Activated naive CD8-positive, alpha-beta T cell treated with anti-CD3 and anti-CD28 coated beads, Interleukin-2, amount 50 U/mL, for 24 hours (primary cell): ENCODE results near the gene KLHL33.

Experiments
- ATAC-seq: fragments of 150-1000 bp; cut with Tn5 transposase; one replicate; pipeline ENCODE4 v1.10.0; 2021
- DNase-seq: peaks from one replicate; pipeline ENCODE4 v3.0.0; 2021
- H3K27ac Mint-ChIP-seq: one replicate; pipeline ENCODE4 v1.8.0; 2021; ENCODE audit warnings: mild to moderate bottlenecking, mixed read lengths
- H3K27me3 Mint-ChIP-seq: one replicate; pipeline ENCODE4 v1.8.0; 2021; ENCODE audit warnings: mixed read lengths
- H3K36me3 Mint-ChIP-seq: one replicate; pipeline ENCODE4 v1.8.0; 2021; ENCODE audit warnings: low read depth, mixed read lengths
- H3K4me1 Mint-ChIP-seq: one replicate; pipeline ENCODE4 v1.8.0; 2021; ENCODE audit warnings: mixed read lengths
- H3K4me3 Mint-ChIP-seq: one replicate; pipeline ENCODE4 v1.8.0; 2021; ENCODE audit warnings: mild to moderate bottlenecking, moderate library complexity, mixed read lengths
- H3K9me3 Mint-ChIP-seq: one replicate; pipeline ENCODE4 v1.8.0; 2021; ENCODE audit warnings: mixed read lengths

The KLHL33 gene

DNA sequence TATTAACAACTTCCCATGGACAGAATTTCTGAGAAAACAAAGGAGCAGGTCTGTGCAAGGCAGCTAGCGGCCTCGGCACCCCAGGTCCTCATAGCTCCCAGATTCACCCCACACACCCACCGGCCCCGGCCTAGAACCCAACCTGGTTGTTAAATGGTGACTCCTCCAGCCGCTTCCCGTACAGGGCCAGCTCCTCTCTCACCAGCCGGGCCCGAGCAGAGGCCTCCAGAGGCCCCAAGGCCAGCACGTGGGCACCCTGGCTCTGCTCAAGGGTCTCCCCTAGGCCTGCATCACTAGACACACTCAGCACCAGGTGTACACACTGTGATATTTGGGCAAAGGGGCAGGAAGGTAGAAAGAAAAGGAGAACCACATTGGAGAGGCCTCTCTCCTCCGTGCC, 52.9 kb downstream of the KLHL33 start:
- no peaks in the 10 kb centered on the region for H3K9me3 Mint-ChIP-seq

DNA sequence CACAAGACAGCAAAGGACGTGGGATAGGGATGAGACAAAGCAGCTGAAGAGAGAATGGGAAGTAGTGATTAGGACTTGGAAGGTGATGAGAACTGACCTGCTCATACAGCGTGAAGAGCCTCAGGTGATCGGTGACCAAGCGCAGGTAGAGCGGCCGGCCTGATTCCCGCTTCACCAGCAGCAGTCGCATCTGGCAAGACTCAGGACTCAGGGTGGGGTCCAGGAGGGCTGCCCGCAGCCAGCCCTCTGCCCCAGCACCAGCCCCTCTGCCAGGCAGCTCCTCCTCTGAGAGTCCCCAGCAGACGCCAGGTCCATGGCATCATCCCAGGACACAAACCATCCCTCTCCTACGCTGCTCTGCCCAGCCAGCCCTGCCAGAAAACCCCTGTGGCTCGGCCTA, 53.4 kb downstream of the KLHL33 start:
- Mint-ChIP-seq H3K4me1 (peaks cover 5% of the 10 kb centered on the region), H3K27me3 (no peaks in the 10 kb centered on the region), H3K4me3 (no peak overlapping the region), H3K9me3 (no peaks in the 10 kb centered on the region), H3K27ac (no peak overlapping the region), H3K36me3 (peaks cover 41% of the 10 kb centered on the region)
- ATAC-seq: no peak
- DNase-seq: no peak

More for the DNA sequence above, 52.9 kb downstream of the KLHL33 start:
- Mint-ChIP-seq H3K36me3 (peaks cover 43% of the 10 kb centered on the region), H3K4me1 (peaks cover 5% of the 10 kb centered on the region), H3K27ac (no peak overlapping the region), H3K4me3 (no peak overlapping the region), H3K27me3 (no peaks in the 10 kb centered on the region)
- ATAC-seq: no peak
- DNase-seq: no peak

DNA sequence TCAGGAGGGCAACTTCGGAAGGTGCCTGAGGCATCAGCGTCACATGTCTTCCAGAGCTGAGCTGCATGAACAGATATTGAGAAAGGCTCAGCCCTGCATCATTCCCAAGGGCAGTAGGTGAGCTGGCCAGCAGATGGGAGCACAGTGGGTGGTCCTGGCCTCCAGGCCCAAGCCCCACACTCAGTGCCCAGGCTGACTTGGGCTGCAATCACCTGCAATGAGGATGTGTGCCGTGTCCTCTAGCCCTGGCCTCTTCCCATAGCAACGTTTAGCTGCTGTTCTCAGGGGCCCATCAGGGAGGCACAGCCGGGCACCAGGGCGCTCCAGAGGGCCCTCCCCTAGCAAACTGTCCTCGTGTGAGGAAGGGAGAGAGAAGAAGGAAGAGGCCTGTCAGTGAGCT, 54.6 kb downstream of the KLHL33 start:
- Mint-ChIP-seq H3K4me3 (no peak overlapping the region), H3K9me3 (no peaks in the 10 kb centered on the region), H3K36me3 (peaks cover 40% of the 10 kb centered on the region), H3K27ac (peak overlapping the region; percentile 79), H3K27me3 (no peaks in the 10 kb centered on the region), H3K4me1 (peaks cover 5% of the 10 kb centered on the region)
- DNase-seq (no peak), ATAC-seq (no peak)

DNA sequence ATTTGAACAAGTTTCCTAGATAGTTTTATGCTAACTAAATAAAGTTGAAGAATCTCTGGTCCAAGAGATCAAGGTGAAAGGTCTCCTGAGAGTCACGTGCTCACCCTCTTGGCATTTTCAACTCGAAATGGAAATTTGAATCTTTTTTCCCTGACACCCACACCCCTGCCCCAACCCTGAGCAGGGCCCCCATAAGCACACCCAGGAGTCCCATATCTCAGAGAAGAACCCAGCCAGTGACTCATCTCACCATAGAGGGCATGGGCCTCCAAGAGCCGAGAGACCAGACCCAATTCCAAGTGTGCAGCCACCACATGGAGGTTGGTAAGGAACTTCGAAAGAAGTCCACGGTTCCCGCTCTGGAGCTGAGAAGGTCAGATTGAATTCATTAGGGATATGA, 55.3 kb downstream of the KLHL33 start:
- DNase-seq (no peak), ATAC-seq (peak; percentile 56)
- peaks cover 5% of the 10 kb centered on the region for H3K4me1 Mint-ChIP-seq
- peaks cover 35% of the 10 kb centered on the region for H3K36me3 Mint-ChIP-seq
- no peaks in the 10 kb centered on the region for H3K27me3 Mint-ChIP-seq
- no peak overlapping the region for H3K4me3 Mint-ChIP-seq
- H3K9me3 Mint-ChIP-seq: no peaks in the 10 kb centered on the region
- peak overlapping the region; percentile 79 for H3K27ac Mint-ChIP-seq

DNA sequence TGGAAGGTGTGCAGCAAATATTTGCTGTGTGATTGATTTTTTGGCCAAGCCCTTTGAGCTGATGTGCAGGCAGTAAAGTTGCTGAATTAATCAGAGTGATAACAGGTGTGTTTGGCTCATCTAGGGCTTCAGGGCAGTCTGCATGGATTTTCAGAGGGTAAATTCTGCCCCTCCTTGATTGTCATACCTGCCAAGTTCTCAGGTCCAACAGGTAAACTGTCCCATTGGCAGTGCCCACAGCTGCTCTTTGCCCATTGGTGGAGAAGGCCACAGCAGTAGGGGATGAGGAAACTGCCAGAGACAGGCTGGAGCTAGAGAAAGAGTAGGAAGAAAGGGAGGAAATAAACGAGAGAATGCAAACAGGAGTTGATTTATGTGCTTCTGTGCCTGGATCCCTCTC, 56.2 kb downstream of the KLHL33 start:
- Mint-ChIP-seq H3K27ac (peak overlapping the region; percentile 17), H3K9me3 (no peaks in the 10 kb centered on the region), H3K27me3 (no peaks in the 10 kb centered on the region), H3K4me3 (no peak overlapping the region), H3K36me3 (peaks cover 32% of the 10 kb centered on the region), H3K4me1 (peaks cover 5% of the 10 kb centered on the region)
- DNase-seq (no peak), ATAC-seq (no peak)

DNA sequence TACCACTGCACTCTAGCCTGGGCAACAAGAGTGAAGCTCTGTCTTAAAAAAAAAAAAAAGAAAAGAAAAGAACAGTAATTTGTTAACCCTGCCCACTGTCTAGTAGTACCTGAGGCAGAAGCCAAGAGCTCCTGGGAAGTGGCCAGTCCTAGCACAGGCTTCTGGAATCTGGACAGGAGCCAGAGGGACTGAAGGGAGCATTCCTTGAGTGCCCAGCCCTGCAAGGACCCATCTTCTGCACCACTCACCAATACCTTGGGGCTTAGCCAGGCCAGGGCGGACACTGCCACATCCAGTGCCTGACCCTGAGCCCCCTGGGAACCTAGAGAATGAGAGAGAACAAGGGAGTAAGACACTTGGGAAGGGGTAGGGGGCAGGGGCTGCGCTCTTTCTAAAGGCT, 58.8 kb downstream of the KLHL33 start:
- no peaks in the 10 kb centered on the region for H3K27me3 Mint-ChIP-seq
- H3K36me3 Mint-ChIP-seq: peaks cover 36% of the 10 kb centered on the region
- DNase-seq: no peak
- no peaks in the 10 kb centered on the region for H3K9me3 Mint-ChIP-seq
- H3K4me3 Mint-ChIP-seq: no peak overlapping the region
- H3K27ac Mint-ChIP-seq: no peak overlapping the region
- no peak for ATAC-seq
- peaks cover 5% of the 10 kb centered on the region for H3K4me1 Mint-ChIP-seq

DNA sequence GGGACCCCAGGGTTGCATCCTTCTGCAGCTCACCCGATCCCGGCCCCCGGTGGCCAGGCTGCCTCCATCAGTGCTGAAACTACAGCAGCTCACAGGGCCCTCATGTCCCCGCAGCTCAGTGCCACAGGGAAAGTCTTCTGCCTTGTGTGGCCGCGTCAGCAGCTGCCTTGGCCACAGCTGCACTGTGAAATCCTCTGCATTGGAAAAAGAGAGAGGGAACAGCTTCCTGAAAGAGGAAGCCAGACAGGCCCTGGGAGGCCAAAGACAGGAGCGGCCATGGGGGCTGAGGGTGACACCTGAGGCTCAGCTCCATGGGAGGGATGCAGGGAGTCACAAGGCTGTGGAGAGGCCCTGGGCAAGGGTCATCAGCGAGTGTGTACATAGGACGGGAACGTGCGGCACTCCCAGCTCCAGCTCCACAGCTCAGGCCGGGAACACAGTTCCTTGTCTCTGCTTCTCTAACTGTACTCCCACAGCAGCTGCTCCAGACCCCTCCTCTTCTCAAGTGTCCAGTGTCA, 59.8 kb downstream of the KLHL33 start:
- H3K27ac Mint-ChIP-seq: no peak overlapping the region
- peaks cover 4% of the 10 kb centered on the region for H3K4me1 Mint-ChIP-seq
- ATAC-seq (no peak), DNase-seq (no peak)
- H3K27me3 Mint-ChIP-seq: no peaks in the 10 kb centered on the region
- H3K4me3 Mint-ChIP-seq: no peak overlapping the region
- H3K9me3 Mint-ChIP-seq: no peaks in the 10 kb centered on the region
- H3K36me3 Mint-ChIP-seq: peaks cover 35% of the 10 kb centered on the region
